Measurements from ENCODE around the gene PRSS16. TPM values are rescaled to one million over a fixed set of nuclear protein-coding genes. Genes with fewer than 3 reads are reported as not detected.

The PRSS16 gene
- total and polyA plus RNA-seq, 9 of the 15 experiments (the other 6 are each of a cell fraction or from before 2014, with no cell fraction given), result 4.5 to 21.3 (median 12.1) TPM

DNA sequence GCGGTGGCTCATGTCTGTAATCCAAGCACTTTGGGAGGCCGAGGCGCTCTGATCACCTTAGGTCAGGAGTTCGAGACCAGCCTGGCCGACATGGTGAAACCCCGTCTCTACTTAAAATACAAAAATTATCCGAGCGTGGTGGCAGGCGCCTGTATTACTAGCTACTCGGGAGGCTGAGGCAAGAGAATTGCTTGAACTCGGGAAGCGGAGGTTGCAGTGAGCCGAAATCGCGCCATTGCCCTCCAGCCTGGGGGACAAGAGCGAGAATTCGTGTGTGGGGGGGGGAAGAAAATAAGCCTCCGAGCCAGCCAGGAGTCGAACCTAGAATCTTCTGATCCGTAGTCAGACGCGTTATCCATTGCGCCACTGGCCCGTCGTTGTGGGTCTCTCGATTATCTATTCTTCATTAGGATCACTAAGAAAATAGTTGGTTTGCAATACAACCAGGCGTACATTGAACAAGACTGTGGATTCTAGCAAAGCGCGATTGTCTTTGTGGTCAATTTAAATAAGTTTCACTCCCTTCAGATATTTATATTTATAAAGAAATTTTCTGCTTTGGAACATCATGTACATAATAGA lies 33.9 kb upstream of the PRSS16 start:
- peak overlapping the region; percentile 69; the same call in 1 of the 2 replicates for H3K4me2 ChIP-seq (ENCODE audit: insufficient read depth, low read length)
- H3K27ac ChIP-seq (ENCODE audit: extremely low read depth, low read depth, low read length), result peak overlapping the region; percentile 61
- H3K27me3 ChIP-seq (ENCODE audit: control insufficient read depth in 2 of 2, insufficient read depth in 2 of 2, low read length in 2 of 2), result no peaks in the 10 kb centered on the region
- no peak for TF ChIP-seq RAD21 (CRISPR knock-in tag; conservative IDR thresholded peaks at IDR 0.05 in 1 of 2, IDR thresholded peaks at IDR 0.05 in 1 of 2)
- TF ChIP-seq POLR3G (IDR thresholded peaks at IDR 0.05; ENCODE audit: extremely low read depth, insufficient read length, insufficient replicate concordance), result peak; percentile 48
- TF ChIP-seq, protein P1, sequence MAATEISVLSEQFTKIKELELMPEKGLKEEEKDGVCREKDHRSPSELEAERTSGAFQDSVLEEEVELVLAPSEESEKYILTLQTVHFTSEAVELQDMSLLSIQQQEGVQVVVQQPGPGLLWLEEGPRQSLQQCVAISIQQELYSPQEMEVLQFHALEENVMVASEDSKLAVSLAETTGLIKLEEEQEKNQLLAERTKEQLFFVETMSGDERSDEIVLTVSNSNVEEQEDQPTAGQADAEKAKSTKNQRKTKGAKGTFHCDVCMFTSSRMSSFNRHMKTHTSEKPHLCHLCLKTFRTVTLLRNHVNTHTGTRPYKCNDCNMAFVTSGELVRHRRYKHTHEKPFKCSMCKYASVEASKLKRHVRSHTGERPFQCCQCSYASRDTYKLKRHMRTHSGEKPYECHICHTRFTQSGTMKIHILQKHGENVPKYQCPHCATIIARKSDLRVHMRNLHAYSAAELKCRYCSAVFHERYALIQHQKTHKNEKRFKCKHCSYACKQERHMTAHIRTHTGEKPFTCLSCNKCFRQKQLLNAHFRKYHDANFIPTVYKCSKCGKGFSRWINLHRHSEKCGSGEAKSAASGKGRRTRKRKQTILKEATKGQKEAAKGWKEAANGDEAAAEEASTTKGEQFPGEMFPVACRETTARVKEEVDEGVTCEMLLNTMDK (IDR thresholded peaks at IDR 0.05; ENCODE audit: borderline replicate concordance, insufficient read depth, low read depth, low read length, poor library complexity, severe bottlenecking), result no peak
- no peak for TF ChIP-seq GTF2F1 (IDR thresholded peaks at IDR 0.05; ENCODE audit: low read depth, low read length)
- TF ChIP-seq EHMT2 (IDR thresholded peaks at IDR 0.05), result peak; percentile 14; the same call in 1 of the 2 replicates
- TF ChIP-seq, protein P2, sequence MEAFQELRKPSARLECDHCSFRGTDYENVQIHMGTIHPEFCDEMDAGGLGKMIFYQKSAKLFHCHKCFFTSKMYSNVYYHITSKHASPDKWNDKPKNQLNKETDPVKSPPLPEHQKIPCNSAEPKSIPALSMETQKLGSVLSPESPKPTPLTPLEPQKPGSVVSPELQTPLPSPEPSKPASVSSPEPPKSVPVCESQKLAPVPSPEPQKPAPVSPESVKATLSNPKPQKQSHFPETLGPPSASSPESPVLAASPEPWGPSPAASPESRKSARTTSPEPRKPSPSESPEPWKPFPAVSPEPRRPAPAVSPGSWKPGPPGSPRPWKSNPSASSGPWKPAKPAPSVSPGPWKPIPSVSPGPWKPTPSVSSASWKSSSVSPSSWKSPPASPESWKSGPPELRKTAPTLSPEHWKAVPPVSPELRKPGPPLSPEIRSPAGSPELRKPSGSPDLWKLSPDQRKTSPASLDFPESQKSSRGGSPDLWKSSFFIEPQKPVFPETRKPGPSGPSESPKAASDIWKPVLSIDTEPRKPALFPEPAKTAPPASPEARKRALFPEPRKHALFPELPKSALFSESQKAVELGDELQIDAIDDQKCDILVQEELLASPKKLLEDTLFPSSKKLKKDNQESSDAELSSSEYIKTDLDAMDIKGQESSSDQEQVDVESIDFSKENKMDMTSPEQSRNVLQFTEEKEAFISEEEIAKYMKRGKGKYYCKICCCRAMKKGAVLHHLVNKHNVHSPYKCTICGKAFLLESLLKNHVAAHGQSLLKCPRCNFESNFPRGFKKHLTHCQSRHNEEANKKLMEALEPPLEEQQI (IDR thresholded peaks at IDR 0.05), result peak; percentile 91
- TF ChIP-seq SP1 (CRISPR knock-in tag; IDR thresholded peaks at IDR 0.05), result peak; percentile 56; the same call in 1 of the 2 replicates
- 0 out of 2 replicates have a peak, but pooled peaks have one; percentile 22 for TF ChIP-seq ZC3H11A (IDR thresholded peaks at IDR 0.05; ENCODE audit: low read depth, low read length)
- peak; percentile 58; the same call in 1 of the 2 replicates for TF ChIP-seq NR2F6 (CRISPR knock-in tag; IDR thresholded peaks at IDR 0.05)
- no peak for TF ChIP-seq NELFE (IDR thresholded peaks at IDR 0.05; ENCODE audit: insufficient read depth, insufficient read length)
- TF ChIP-seq, protein P3, sequence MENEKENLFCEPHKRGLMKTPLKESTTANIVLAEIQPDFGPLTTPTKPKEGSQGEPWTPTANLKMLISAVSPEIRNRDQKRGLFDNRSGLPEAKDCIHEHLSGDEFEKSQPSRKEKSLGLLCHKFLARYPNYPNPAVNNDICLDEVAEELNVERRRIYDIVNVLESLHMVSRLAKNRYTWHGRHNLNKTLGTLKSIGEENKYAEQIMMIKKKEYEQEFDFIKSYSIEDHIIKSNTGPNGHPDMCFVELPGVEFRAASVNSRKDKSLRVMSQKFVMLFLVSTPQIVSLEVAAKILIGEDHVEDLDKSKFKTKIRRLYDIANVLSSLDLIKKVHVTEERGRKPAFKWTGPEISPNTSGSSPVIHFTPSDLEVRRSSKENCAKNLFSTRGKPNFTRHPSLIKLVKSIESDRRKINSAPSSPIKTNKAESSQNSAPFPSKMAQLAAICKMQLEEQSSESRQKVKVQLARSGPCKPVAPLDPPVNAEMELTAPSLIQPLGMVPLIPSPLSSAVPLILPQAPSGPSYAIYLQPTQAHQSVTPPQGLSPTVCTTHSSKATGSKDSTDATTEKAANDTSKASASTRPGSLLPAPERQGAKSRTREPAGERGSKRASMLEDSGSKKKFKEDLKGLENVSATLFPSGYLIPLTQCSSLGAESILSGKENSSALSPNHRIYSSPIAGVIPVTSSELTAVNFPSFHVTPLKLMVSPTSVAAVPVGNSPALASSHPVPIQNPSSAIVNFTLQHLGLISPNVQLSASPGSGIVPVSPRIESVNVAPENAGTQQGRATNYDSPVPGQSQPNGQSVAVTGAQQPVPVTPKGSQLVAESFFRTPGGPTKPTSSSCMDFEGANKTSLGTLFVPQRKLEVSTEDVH (IDR thresholded peaks at IDR 0.05; ENCODE audit: low read depth, partially characterized antibody), result peak; percentile 39

More for the DNA sequence above, 33.9 kb upstream of the PRSS16 start:
- Histone ChIP-seq H3K9ac (ENCODE audit: insufficient read depth in 1 of 2, low read depth in 2 of 2, low read length in 2 of 2) (peak overlapping the region; percentile 59 to 89), H3K9me3 (replicated peaks; ENCODE audit: control insufficient read depth, insufficient read depth, low read depth, low read length) (no peaks in the 10 kb centered on the region), H3K79me2 (ENCODE audit: control insufficient read depth, insufficient read depth, low read length) (no peaks in the 10 kb centered on the region), H2AFZ (ENCODE audit: low read depth, low read length) (peak overlapping the region; percentile 84), H3K9me1 (ENCODE audit: control insufficient read depth, insufficient read depth, low read length) (no peaks in the 10 kb centered on the region), H3K4me3 (peak overlapping the region; percentile 55), H3K4me1 (replicated peaks in 1 of 2; ENCODE audit: control insufficient read depth in 2 of 2, insufficient read depth in 2 of 2, low read length in 2 of 2) (peaks cover 6 to 16% of the 10 kb centered on the region in 2 experiments; a peak in 4 of 5 replicates), H4K20me1 (replicated peaks; ENCODE audit: control insufficient read depth, insufficient read depth, low read length) (no peaks in the 10 kb centered on the region), H3K36me3 (ENCODE audit: control insufficient read depth, insufficient read depth, low read length) (no peaks in the 10 kb centered on the region)
- CTCF ChIA-PET (ENCODE audit: low intra/inter-chr PET ratio), result interaction anchor here (0.6 to 1.5 kb wide), 12 partner anchors 17 to 681 kb away, joined by 3 to 5 read pairs (median 4); no protein-coding TSS in a partner anchor
- DNase-seq (ENCODE audit: extremely low read depth in 1 of 4, low spot score in 3 of 4) (peak; percentile 55 to 88 (median 66)), ATAC-seq (peak; percentile 71), FAIRE-seq (peak; percentile 66)
- in situ Hi-C loops (cut with MboI) (no loop called here), intact Hi-C loops (cut with micrococcal nuclease) (loop anchor here (1.0 to 5.0 kb wide), 13 partner anchors 17 to 539 kb away; partner anchors contain the start of genes ZNF184 and ZNF391)
- WGBS (ENCODE audit: insufficient coverage, low coverage, missing lambda C conversion rate), result under 1% methylated on average over 29 of the region's 29 CpGs
- POLR2A ChIA-PET, result interaction anchor here (0.6 to 1.2 kb wide), 4 partner anchors 18 to 470 kb away, joined by 4 read pairs; a partner anchor contains a TSS
- BruUV-seq (replicated peaks), result no TSS peak

Measured in K562 (cell line).